ENCODE measurements around the gene AP3S2.
A peak's percentile ranks its signal among the peaks of the same experiment; 100 is the strongest.

The AP3S2 gene

DNA sequence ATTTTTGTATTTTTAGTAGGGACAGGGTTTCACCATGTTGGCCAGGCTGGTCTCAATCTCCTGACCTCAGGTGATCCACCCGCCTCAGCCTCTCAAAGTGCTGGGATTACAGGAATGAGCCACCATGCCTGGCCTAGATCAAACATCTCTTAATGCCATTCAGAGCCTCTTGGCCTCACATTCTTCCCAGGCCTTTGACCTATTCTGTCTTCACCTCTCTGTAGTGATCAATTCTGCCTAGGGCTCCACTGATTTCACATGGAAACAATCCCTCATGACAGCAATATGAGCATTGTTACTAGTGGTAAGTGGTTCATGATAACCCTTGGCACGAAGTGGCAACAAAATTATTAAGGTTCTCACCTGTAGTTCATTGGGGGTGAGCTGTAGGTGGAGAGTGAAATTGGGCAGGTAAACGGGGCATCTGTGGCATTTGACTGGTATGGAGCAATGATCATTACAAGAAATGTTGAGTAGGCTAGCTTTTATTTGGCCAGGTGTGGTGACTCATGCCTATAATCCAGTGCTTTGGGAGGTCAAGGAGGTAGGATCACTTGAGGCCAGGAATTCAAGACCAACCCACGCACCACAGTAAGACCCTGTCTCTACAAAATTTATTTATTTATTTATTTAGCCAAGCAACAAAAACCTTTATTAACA lies 23.8 kb upstream of the AP3S2 start:
- Histone ChIP-seq H3K79me2 (no peaks in the 10 kb centered on the region), H3K36me3 (ENCODE audit: control insufficient read depth, insufficient read depth, low read length) (no peaks in the 10 kb centered on the region), H3K27ac (no peak overlapping the region), H3K9ac (no peak overlapping the region), H3K4me2 (ENCODE audit: low read length) (no peak overlapping the region), H2AFZ (no peak overlapping the region), H3K4me3 (ENCODE audit: low read depth, low read length) (no peak overlapping the region), H3K4me1 (no peaks in the 10 kb centered on the region), H3K9me3 (ENCODE audit: control insufficient read depth, low read length) (no peaks in the 10 kb centered on the region), H3K27me3 (ENCODE audit: control insufficient read depth, insufficient read depth, low read length) (no peaks in the 10 kb centered on the region)
- TF ChIP-seq, protein P1, sequence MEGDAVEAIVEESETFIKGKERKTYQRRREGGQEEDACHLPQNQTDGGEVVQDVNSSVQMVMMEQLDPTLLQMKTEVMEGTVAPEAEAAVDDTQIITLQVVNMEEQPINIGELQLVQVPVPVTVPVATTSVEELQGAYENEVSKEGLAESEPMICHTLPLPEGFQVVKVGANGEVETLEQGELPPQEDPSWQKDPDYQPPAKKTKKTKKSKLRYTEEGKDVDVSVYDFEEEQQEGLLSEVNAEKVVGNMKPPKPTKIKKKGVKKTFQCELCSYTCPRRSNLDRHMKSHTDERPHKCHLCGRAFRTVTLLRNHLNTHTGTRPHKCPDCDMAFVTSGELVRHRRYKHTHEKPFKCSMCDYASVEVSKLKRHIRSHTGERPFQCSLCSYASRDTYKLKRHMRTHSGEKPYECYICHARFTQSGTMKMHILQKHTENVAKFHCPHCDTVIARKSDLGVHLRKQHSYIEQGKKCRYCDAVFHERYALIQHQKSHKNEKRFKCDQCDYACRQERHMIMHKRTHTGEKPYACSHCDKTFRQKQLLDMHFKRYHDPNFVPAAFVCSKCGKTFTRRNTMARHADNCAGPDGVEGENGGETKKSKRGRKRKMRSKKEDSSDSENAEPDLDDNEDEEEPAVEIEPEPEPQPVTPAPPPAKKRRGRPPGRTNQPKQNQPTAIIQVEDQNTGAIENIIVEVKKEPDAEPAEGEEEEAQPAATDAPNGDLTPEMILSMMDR (IDR thresholded peaks at IDR 0.05) = no peak

DNA sequence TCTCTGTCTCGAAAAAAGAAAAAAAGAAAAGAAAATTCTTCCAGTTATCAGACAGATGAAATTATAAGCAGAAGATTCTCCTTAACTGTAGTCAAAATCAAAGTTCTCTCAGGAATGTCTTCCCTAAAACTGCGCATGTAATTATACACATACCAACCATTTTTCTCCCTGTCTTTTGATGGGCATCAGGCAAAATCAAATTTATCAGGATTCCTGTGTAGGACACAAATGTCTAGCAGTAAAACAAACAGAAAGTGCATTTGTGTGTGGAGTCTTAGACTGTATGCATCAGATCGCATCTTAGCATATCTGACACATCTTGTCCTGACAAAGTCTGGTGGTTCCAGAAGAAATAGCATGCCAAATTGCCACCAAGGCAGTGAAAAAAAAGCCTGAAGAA lies 22.9 kb upstream of the AP3S2 start:
- TF ChIP-seq, protein P1 (IDR thresholded peaks at IDR 0.05) = no peak
- Histone ChIP-seq H3K27ac (no peak overlapping the region), H2AFZ (no peak overlapping the region), H3K79me2 (no peaks in the 10 kb centered on the region), H3K9me3 (ENCODE audit: control insufficient read depth, low read length) (no peaks in the 10 kb centered on the region), H3K9ac (no peak overlapping the region), H3K4me1 (no peaks in the 10 kb centered on the region), H3K36me3 (ENCODE audit: control insufficient read depth, insufficient read depth, low read length) (no peaks in the 10 kb centered on the region), H3K4me2 (ENCODE audit: low read length) (no peak overlapping the region), H3K4me3 (ENCODE audit: low read depth, low read length) (no peak overlapping the region), H3K27me3 (ENCODE audit: control insufficient read depth, insufficient read depth, low read length) (no peaks in the 10 kb centered on the region)

DNA sequence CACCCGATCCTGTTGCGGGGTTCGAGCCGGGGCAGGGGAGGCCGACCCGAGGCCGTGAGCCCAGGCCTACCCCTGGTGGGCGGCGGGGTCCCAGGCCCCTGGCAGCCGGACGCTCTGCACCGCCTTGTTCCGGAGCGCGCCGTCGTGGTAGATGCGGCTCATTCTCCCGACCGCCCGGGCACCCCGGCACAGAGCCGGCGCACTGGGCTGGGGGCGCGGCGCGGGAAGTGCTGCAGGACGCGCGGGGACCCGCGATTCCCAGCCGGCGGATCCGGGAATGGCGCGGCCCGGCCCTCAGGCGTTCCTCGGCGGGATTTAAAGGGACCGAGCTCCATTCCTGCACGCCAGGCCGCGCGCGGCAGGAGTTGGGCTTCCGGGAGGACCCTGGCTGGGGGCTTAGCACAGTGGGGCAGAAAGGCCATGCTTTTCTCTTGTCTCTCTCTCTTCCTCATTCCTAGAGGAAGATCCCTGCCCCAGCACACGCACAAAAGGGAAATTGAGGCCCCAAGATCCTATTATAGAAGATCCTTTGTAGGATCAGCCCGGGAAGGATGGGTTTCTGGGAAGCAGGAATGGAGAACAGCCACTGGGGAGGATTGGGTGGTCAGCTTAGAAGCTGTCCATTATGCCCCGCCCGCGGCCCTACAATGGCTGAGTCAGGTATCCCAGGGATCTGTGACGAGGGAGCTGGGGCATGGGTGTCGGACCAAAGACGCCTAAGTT lies 19.0 kb upstream of the AP3S2 start, which contains the start of gene ARPIN:
Gene ARPIN (minus strand): TSS at position 279 of the 723 bp plus-strand sequence. CDS start 117 bp downstream, at position 162.
- Histone ChIP-seq H3K4me1 (no peaks in the 10 kb centered on the region), H3K27me3 (ENCODE audit: control insufficient read depth, insufficient read depth, low read length) (no peaks in the 10 kb centered on the region), H3K4me2 (ENCODE audit: low read length) (peak within 1 kb of the TSS; percentile 78), H3K4me3 (ENCODE audit: low read depth, low read length) (peak within 1 kb of the TSS; percentile 61), H2AFZ (peak within 1 kb of the TSS; percentile 93), H3K9ac (no peak within 1 kb of the TSS), H3K9me3 (ENCODE audit: control insufficient read depth, low read length) (no peaks in the 10 kb centered on the region), H3K36me3 (ENCODE audit: control insufficient read depth, insufficient read depth, low read length) (no peaks in the 10 kb centered on the region), H3K27ac (peak within 1 kb of the TSS; percentile 15), H3K79me2 (no peaks in the 10 kb centered on the region)
- TF ChIP-seq, protein P1 (IDR thresholded peaks at IDR 0.05) = no peak

DNA sequence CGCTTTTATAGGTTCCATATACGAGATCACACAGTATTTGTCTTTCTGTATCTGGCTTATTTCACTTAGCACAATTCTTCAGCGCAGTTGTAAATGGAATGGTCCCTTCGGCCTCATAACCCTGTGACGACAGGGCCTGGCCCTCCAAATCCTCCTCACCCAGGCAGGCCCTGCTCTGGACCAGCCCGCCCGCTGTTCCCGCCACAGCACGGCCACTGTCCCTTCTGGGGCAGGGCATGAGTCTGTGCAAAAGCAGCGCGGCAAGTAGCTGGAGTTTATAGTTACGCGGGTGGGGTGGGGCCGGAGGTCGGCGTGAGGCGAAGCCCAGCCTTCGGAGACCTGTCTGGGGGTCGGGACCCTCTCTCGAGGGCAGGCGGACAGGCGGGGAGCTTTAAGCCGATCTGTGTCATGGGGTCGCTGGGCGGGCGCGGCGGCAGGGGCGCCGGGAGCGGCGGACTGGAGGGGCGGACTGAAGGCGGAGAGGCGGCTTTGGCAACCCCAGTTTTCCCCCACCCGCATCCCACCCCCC lies 18.4 kb upstream of the AP3S2 start:
- Histone ChIP-seq H2AFZ (peak overlapping the region; percentile 82), H3K9me3 (ENCODE audit: control insufficient read depth, low read length) (no peaks in the 10 kb centered on the region), H3K4me1 (no peaks in the 10 kb centered on the region), H3K36me3 (ENCODE audit: control insufficient read depth, insufficient read depth, low read length) (no peaks in the 10 kb centered on the region), H3K79me2 (no peaks in the 10 kb centered on the region), H3K27ac (no peak overlapping the region), H3K4me3 (ENCODE audit: low read depth, low read length) (peak overlapping the region; percentile 61), H3K4me2 (ENCODE audit: low read length) (peak overlapping the region; percentile 78), H3K9ac (no peak overlapping the region), H3K27me3 (ENCODE audit: control insufficient read depth, insufficient read depth, low read length) (no peaks in the 10 kb centered on the region)
- TF ChIP-seq, protein P1 (IDR thresholded peaks at IDR 0.05) = no peak

All from parathyroid adenoma (tissue), 2 donors.